Measurements from ENCODE around the gene SLU7.

- TF ChIP-seq CTCF (IDR thresholded peaks at IDR 0.05) (no peak), EZH2 (IDR thresholded peaks at IDR 0.05) (no peak), EZH2phosphoT487 (IDR thresholded peaks at IDR 0.05) (no peak)
Measured at GRCh38 chr5:160375701-160376100, 43.2 kb downstream of the SLU7 start.
